CD4-positive, alpha-beta T cell treated with Interferon alpha-2 for 1 hour (primary cell): ENCODE measurements around the gene ZNF282.
"Not testable (repeated sequence)": the region's sequence is repeated elsewhere in the genome, so short reads cannot be mapped to it uniquely, and the experiment has no call there.

Experiments
- DNase-seq, 2 donors: peaks; one replicate each; pipeline ENCODE4 v3.0.0-alpha.2; 2020 to 2022

Gene ZNF282

DNA sequence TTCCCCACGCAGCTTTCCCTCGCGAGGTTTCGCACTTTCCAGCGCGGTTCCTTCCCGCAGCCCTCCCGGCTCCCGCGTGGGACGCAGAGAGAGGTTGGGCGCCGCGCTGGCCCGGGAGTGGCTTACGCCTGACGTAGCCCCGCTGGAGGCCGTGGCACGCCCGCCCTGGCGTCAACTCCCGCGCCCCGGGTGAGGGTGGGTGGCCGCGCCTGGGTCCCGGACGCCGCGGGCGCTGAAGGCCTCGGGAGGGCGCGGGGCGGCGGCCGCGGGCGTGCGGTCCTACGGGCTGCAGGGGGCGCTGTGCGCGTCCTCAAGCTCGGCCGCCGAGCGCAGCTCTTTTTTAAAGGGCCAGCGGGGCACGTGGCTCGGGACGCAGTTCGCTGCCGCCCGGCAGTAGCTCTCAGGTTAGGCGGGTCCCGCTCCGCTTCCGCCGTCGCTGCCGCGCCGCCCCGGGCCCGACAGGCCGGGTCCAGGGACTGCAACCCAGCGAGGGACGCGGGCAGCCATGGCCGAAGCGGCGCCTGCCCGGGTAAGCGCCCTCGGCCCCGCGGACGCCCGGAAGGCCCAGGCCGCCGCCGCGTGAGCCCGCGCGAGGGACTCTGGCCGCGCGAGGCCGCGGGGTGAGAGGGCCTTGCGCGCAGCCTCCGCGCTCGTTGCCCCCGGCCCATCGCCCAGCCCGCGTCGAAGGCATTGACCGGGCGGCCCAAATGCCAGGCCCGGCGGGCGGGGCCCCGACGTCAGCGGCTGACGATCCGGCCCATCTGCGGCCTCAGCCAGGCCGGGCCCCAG, 66.7 kb downstream of the ZNF282 start, which contains the start of gene ZNF783:
Gene ZNF783 (plus strand): TSS at position 368 of the 789 bp plus-strand sequence. CDS start 138 bp downstream, at position 506.
- peak; percentile 86 to 90 for DNase-seq

DNA sequence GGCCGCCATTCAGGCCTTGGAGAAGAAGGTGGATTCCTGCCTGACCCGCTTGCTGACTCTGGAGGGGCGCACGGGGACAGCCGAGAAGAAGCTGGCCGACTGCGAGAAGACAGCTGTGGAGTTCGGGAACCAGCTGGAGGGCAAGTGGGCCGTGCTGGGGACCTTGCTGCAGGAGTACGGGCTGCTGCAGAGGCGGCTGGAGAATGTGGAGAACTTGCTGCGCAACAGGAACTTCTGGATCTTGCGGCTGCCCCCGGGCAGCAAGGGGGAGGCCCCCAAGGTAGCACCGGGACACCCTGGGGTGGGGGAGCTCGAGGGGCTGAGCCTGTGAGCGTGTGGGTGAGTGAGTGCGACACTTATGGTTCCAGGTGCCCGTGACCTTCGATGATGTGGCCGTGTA, 71.1 kb downstream of the ZNF282 start:
- no peak for DNase-seq

DNA sequence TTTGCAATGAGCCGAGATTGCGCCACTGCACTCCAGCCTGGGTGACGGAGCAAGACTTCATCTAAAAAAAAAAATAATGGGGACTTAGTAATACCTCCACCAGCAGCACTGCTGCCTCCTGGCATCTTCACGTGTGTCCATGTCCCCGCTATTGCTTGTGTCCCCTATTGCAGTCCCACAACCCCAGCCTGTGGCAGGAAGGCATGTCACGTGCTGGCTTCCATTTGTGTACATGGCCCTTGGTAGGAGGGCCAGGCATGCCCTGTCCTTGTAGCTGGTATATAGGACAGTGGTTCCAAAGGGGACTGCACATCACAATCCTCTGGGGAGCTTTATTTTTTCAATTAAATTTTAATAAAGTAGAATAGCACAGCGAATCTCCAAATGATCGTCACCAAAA, 72.4 kb downstream of the ZNF282 start:
- DNase-seq, result no peak

DNA sequence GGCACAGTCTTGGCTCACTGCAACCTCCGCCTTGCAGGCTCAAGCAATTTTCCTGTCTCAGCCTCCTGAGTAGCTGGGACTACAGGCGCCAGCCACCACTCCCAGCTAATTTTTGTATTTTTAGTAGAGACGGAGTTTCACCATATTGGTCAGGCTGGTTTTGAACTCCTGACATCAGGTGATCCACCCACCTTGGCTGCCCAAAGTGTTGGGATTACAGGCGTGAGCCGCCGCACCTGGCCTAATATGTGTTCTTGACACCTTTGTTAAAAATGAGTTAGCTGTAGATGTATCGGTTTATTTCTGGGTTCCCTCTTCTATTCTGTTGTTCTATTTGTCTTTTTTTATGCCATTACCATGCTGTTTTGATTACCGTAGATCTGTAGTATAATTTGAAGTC, 79.1 kb downstream of the ZNF282 start:
- not testable (repeated sequence) for DNase-seq
